Measurements from ENCODE around the gene TRAK1. TPM values are rescaled to one million over a fixed set of nuclear protein-coding genes. Genes with fewer than 3 reads are reported as not detected.

Gene TRAK1
- total RNA-seq, 1 donor from 2014 or later = 49.6 TPM

DNA sequence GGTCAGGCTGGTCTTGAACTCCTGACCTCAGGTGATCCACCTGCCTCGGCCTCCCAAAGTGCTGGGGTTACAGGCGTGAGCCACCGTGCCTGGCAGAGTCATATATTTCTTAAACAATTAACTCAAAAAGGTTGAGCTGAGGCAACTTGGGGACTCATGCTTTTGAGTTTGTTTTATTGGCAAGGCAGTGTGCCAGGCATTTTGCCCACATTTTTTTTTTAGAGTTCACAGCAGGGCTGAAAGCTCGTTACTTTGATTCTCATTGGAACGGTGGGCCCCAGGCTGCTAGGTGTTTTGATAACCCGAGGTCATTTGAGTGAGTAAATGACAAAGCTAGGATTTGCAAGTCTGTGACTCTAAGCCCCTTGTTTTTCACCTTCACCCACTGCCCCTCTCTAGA lies 98.6 kb downstream of the TRAK1 start:
- no peak for ATAC-seq
- Histone ChIP-seq H3K36me3 (peaks cover 43% of the 10 kb centered on the region), H3K27me3 (no peaks in the 10 kb centered on the region), H3K9me3 (no peaks in the 10 kb centered on the region), H3K4me3 (no peak overlapping the region), H3K4me1 (no peaks in the 10 kb centered on the region), H3K27ac (no peak overlapping the region)
- intact Hi-C loops (cut with DNase I) = loop anchor here (10.0 kb wide), 1 partner anchor 295 kb away; no protein-coding TSS in a partner anchor
- DNase-seq = no peak
- TF ChIP-seq, protein P1, sequence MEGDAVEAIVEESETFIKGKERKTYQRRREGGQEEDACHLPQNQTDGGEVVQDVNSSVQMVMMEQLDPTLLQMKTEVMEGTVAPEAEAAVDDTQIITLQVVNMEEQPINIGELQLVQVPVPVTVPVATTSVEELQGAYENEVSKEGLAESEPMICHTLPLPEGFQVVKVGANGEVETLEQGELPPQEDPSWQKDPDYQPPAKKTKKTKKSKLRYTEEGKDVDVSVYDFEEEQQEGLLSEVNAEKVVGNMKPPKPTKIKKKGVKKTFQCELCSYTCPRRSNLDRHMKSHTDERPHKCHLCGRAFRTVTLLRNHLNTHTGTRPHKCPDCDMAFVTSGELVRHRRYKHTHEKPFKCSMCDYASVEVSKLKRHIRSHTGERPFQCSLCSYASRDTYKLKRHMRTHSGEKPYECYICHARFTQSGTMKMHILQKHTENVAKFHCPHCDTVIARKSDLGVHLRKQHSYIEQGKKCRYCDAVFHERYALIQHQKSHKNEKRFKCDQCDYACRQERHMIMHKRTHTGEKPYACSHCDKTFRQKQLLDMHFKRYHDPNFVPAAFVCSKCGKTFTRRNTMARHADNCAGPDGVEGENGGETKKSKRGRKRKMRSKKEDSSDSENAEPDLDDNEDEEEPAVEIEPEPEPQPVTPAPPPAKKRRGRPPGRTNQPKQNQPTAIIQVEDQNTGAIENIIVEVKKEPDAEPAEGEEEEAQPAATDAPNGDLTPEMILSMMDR (IDR thresholded peaks at IDR 0.05) = no peak

DNA sequence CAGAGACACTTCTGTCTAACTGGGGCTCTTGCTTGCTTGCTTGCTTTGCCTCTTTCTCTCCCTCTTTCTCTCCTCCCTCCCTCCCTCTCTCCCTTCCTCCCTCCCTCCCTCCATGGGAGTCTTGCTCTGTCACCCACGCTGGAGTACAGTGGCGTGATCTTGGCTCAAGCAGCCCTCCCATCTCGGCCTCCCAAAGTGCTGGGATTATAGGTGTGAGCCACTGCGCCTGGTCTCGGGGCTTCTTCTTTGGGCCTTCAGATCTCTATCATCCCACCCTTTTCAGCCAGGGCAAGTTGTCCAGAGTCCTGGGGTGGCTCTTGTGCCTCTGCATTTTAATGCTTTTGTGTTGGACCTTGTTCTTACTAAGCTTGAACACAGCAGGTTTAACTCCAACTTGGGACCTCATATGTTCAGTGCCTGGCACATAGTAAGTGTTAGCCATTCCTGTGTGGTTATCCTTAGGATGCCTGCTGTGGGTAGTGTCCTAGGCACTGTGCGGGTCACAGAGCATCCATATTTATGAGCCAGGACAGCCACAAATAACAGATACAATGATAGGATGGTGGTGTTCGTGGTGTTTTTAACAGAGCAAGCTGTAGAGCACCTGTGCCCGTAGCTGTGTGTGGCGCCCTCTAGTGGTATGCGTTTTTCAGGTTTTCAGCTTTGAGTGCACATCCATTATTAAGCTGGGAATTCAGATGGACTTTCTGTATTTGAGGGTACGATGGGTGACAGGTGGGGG lies 99.7 kb downstream of the TRAK1 start:
- peak; percentile 80 for ATAC-seq
- Histone ChIP-seq H3K4me3 (no peak overlapping the region), H3K27me3 (no peaks in the 10 kb centered on the region), H3K27ac (no peak overlapping the region), H3K36me3 (peaks cover 47% of the 10 kb centered on the region), H3K4me1 (no peaks in the 10 kb centered on the region), H3K9me3 (no peaks in the 10 kb centered on the region)
- no peak for DNase-seq
- intact Hi-C loops (cut with DNase I) = loop anchor here (10.0 kb wide), 1 partner anchor 296 kb away; no protein-coding TSS in a partner anchor
- TF ChIP-seq, protein P1 (IDR thresholded peaks at IDR 0.05) = peak; percentile 86

DNA sequence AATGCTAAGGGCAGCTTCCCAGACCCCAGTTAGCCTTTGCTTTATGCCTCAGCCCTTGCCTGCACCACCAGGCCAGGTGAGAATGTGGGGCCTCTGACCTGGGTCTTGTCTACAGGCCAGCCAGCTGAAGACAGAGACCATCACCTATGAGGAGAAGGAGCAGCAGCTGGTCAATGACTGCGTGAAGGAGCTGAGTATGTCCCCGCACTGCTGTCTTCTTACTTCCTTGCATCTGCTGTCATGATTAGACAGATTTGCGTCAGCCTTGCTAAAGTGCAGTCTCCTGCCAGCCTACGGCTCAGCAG lies 100.2 kb downstream of the TRAK1 start:
- Histone ChIP-seq H3K27ac (no peak overlapping the region), H3K4me1 (no peaks in the 10 kb centered on the region), H3K36me3 (peaks cover 52% of the 10 kb centered on the region), H3K27me3 (no peaks in the 10 kb centered on the region), H3K4me3 (no peak overlapping the region), H3K9me3 (no peaks in the 10 kb centered on the region)
- DNase-seq = no peak
- intact Hi-C loops (cut with DNase I) = loop anchor here (10.0 kb wide), 1 partner anchor 297 kb away; no protein-coding TSS in a partner anchor
- ATAC-seq = no peak
- TF ChIP-seq, protein P1 (IDR thresholded peaks at IDR 0.05) = no peak

DNA sequence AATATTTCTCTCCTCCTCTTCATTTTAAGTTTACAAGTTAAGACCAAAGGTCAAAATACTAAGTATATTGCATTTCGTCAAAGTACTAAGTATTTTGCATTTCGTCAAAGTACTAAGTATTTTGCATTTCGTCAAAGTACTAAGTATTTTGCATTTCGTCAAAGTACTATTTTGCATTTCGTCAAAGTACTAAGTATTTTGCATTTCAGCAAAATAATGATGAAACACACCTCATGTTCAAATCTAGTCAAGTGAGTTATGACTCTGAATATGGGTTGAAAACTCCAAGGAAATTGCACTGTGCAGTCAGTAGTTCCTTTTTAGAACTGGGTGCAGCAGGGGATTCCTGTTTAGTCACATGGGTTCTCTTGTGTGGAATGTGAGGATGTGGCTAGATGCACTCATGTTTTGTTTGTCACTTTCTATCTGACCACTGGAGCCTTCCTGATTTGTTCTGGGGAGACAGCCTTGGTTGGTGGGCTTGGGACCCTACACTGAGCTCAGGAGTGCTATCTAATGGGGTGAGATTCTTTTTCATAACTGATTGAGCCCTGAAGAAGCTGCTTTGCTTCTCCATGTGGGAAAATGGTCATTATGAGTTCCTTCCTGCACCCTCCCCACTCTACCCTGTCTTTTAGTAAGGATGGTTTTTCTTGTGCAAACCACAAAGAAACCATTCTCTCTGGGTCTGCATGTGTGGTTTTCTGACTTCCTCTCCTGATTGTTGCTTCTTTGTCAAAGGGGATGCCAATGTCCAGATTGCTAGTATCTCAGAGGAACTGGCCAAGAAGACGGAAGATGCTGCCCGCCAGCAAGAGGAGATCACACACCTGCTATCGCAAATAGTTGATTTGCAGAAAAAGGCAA lies 101.4 kb downstream of the TRAK1 start:
- H3K27me3 ChIP-seq = no peaks in the 10 kb centered on the region
- intact Hi-C loops (cut with DNase I) = loop anchor here (10.0 kb wide), 1 partner anchor 298 kb away; no protein-coding TSS in a partner anchor
- TF ChIP-seq, protein P1 (IDR thresholded peaks at IDR 0.05) = no peak
- no peak for DNase-seq
- peaks cover 63% of the 10 kb centered on the region for H3K36me3 ChIP-seq
- H3K4me1 ChIP-seq = no peaks in the 10 kb centered on the region
- H3K9me3 ChIP-seq = no peaks in the 10 kb centered on the region
- H3K4me3 ChIP-seq = no peak overlapping the region
- ATAC-seq = peak; percentile 56
- H3K27ac ChIP-seq = no peak overlapping the region

DNA sequence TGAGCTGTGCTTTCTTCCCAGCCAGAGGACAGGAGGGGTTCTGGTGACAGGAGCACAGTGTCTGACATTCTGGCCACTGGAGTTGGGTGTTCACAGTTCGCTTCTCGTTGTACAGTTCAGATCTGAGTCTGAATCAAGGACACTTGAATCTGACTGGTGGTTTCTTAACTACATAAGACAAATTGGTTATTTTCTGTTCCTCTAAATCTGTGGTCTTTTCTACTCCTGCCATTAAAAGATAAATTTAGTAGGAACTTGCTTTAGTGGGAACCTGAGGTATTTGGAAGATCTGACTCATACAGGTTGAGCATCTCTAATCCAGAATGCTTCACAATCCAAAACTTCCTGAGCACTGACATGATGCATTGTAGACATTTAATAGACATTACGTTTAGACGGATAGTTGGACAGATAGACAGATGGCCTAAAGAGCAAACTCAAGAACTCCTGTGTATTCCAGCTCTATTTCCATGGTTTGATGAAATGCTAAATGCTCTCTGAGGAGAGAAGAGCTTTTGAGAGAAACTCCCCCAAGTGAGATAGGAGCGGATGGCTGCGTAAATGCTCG lies 103.9 kb downstream of the TRAK1 start:
- TF ChIP-seq, protein P1 (IDR thresholded peaks at IDR 0.05) = no peak
- Histone ChIP-seq H3K4me1 (no peaks in the 10 kb centered on the region), H3K27me3 (no peaks in the 10 kb centered on the region), H3K36me3 (peaks cover 68% of the 10 kb centered on the region), H3K4me3 (no peak overlapping the region), H3K9me3 (no peaks in the 10 kb centered on the region), H3K27ac (no peak overlapping the region)
- no peak for DNase-seq
- intact Hi-C loops (cut with DNase I) = loop anchor here (10.0 kb wide), 1 partner anchor 300 kb away; no protein-coding TSS in a partner anchor
- no peak for ATAC-seq

Measured in upper lobe of right lung (tissue), 1 donor.